H1 (cell line): ENCODE measurements around the gene GRID1. TPM values are rescaled to one million over a fixed set of nuclear protein-coding genes. Genes with fewer than 3 reads are reported as not detected.

ENCODE experiments used
- CHD7 ChIP-seq: fragments of 300-600 bp; sonication (generic); IDR thresholded peaks from 2 replicates; pipeline ENCODE4 v1.7.1; 2012; ENCODE audit warnings: low read length, moderate library complexity, mild to moderate bottlenecking, inconsistent platforms; ENCODE audit not compliant: insufficient replicate concordance
- CTCF ChIP-seq, 3 experiments: IDR thresholded peaks; 1 replicate in 2 of 3; 2 replicates in 1 of 3; pipeline versions ENCODE4 v1.5.1 to v1.6.1; 2011; ENCODE audit warnings: low read length in 3 of 3, mild to moderate bottlenecking in 3 of 3, inconsistent platforms in 2 of 3, low read depth in 1 of 3, moderate library complexity in 1 of 3; ENCODE audit not compliant: insufficient read depth in 1 of 3; ENCODE audit errors: control extremely low read depth in 1 of 3
- KDM5A ChIP-seq: fragments of 200-600 bp; IDR thresholded peaks from 2 replicates; pipeline ENCODE4 v1.7.1; 2012; ENCODE audit warnings: mild to moderate bottlenecking, low read length, inconsistent platforms, mixed read lengths
- SP1 ChIP-seq: IDR thresholded peaks from 2 replicates; pipeline ENCODE4 v1.6.1; 2011; ENCODE audit warnings: low read depth, low read length
- TEAD4 ChIP-seq: IDR thresholded peaks from 2 replicates; pipeline ENCODE4 v1.6.1; 2012; ENCODE audit warnings: low read depth, low read length, inconsistent platforms, mixed read lengths
- USF2 ChIP-seq: IDR thresholded peaks from 2 replicates; pipeline ENCODE4 v1.6.1; 2011; ENCODE audit warnings: low read length, improper control_type of control experiment
- polyA plus RNA-seq, 7 experiments: library from polyadenylated mRNA; depleted of rRNA in 3 of 7; stranded (reverse) in 5 of 7; unstranded in 2 of 7; fragments of >200 nt in 5 of 7; fragments of 200-250 nt in 2 of 7; gene quantifications; 1 replicate in 5 of 7; 2 replicates in 1 of 7; 4 replicates in 1 of 7; pipeline versions ENCODE4 v1.2.1 to v1.2.3, GENCODE V29; 2011 to 2013; ENCODE audit warnings: missing spikeins in 2 of 7, mixed read lengths in 2 of 7
- total RNA-seq: library from RNA; stranded (reverse); fragmentation: NEBNext Ultra II Directional; extraction: Animal tissue kit (Norgen Biotek cat#: 25700); gene quantifications from 2 replicates; pipeline ENCODE4 v1.2.1, GENCODE V29; 2021

GRID1 gene
- total and polyA plus RNA-seq, 2 of the 8 experiments (the other 6 are each of a cell fraction or from before 2014, with no cell fraction given) = 0.22 to 0.30 TPM

- no peak for TF ChIP-seq CHD7
- no peak for TF ChIP-seq TEAD4
- no peak for TF ChIP-seq USF2
- TF ChIP-seq SP1 = no peak
- TF ChIP-seq KDM5A = no peak
- no peak for TF ChIP-seq CTCF (IDR thresholded peaks at IDR 0.05; ENCODE audit: control extremely low read depth in 1 of 3, insufficient read depth in 1 of 3, low read depth in 1 of 3, low read length in 3 of 3)
These were observed 266.9 kb downstream of the GRID1 start (continued) for GRCh38 chr10:86099542-86100334.
